ENCODE data around the gene MICU1. TPM values are rescaled to one million over a fixed set of nuclear protein-coding genes. Genes with fewer than 3 reads are reported as not detected.

The MICU1 gene
- total RNA-seq, 1 donor from 2014 or later: 29.2 TPM

GRCh38 chr10:72392571-72392970, 233.3 kb downstream of the MICU1 start:
- Histone ChIP-seq H3K27me3 (no peaks in the 10 kb centered on the region), H3K4me1 (no peaks in the 10 kb centered on the region), H3K36me3 (no peaks in the 10 kb centered on the region), H3K9me3 (no peaks in the 10 kb centered on the region), H3K4me3 (no peak overlapping the region), H3K27ac (no peak overlapping the region)
- DNase-seq (ENCODE audit: extremely low spot score in 2 of 2): no peak
- intact Hi-C loops (cut with DNase I): no loop called here
- TF ChIP-seq POLR2AphosphoS5 (IDR thresholded peaks at IDR 0.05; ENCODE audit: insufficient read depth in 1 of 2, low read depth in 1 of 2): no peak
- no peak for TF ChIP-seq POLR2A (IDR thresholded peaks at IDR 0.05)
- no peak for TF ChIP-seq CTCF (IDR thresholded peaks at IDR 0.05)

- DNase-seq (ENCODE audit: extremely low spot score in 2 of 2): no peak
- Histone ChIP-seq H3K9me3 (no peaks in the 10 kb centered on the region), H3K27ac (no peak overlapping the region), H3K4me3 (no peak overlapping the region), H3K4me1 (no peaks in the 10 kb centered on the region), H3K36me3 (no peaks in the 10 kb centered on the region), H3K27me3 (no peaks in the 10 kb centered on the region)
- intact Hi-C loops (cut with DNase I): no loop called here
- no peak for TF ChIP-seq POLR2A (IDR thresholded peaks at IDR 0.05)
- TF ChIP-seq POLR2AphosphoS5 (IDR thresholded peaks at IDR 0.05; ENCODE audit: insufficient read depth in 1 of 2, low read depth in 1 of 2): no peak
- TF ChIP-seq CTCF (IDR thresholded peaks at IDR 0.05): no peak
Measured at GRCh38 chr10:72390764-72391163, 235.1 kb downstream of the MICU1 start.

DNA sequence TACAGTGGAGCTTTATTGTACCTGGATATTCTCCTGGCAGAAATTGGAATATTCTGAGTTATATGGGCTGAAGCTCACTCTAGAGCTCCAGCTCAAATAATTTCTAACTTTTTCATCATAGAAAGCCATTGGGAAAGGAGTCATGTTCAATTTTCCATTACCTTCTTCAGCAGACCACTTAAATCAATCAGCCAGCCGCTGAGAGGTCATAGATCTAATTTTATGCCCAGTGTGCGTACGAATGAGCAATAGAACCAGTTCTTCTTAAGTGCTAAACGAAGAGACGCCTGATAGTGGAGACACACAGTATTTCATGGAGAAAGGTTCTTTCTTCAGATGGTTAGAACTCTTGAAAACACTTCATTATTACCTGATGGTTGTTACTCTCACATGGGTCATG, 236.2 kb downstream of the MICU1 start:
- no peaks in the 10 kb centered on the region for H3K36me3 ChIP-seq
- intact Hi-C loops (cut with DNase I): no loop called here
- no peaks in the 10 kb centered on the region for H3K9me3 ChIP-seq
- DNase-seq (ENCODE audit: extremely low spot score in 2 of 2): no peak
- no peaks in the 10 kb centered on the region for H3K4me1 ChIP-seq
- no peaks in the 10 kb centered on the region for H3K27me3 ChIP-seq
- no peak overlapping the region for H3K4me3 ChIP-seq
- H3K27ac ChIP-seq: no peak overlapping the region
- no peak for TF ChIP-seq CTCF (IDR thresholded peaks at IDR 0.05)
- no peak for TF ChIP-seq POLR2AphosphoS5 (IDR thresholded peaks at IDR 0.05; ENCODE audit: insufficient read depth in 1 of 2, low read depth in 1 of 2)
- no peak for TF ChIP-seq POLR2A (IDR thresholded peaks at IDR 0.05)

DNA sequence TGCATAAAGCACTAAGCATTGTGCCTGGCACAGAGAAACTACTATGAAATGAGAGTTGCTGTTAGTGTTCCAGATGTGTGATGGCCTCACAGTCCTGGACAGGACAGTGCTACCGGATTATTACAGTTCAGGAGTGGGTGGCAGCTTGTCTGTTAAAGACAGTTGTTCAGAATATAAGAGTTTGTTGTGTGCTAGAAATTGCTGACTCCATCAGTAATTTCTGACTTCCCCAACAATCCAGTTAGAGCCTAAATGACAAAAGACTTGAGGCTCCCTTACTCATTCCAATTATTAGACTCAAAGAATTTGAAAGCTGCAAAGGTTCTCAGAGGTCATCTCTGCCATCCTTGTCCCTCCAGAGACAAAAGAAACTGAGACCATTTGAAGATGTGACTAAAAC, 236.9 kb downstream of the MICU1 start:
- Histone ChIP-seq H3K9me3 (no peaks in the 10 kb centered on the region), H3K27me3 (no peaks in the 10 kb centered on the region), H3K36me3 (no peaks in the 10 kb centered on the region), H3K27ac (no peak overlapping the region), H3K4me3 (no peak overlapping the region), H3K4me1 (no peaks in the 10 kb centered on the region)
- no peak for DNase-seq (ENCODE audit: extremely low spot score in 2 of 2)
- intact Hi-C loops (cut with DNase I): no loop called here
- no peak for TF ChIP-seq POLR2AphosphoS5 (IDR thresholded peaks at IDR 0.05; ENCODE audit: insufficient read depth in 1 of 2, low read depth in 1 of 2)
- TF ChIP-seq POLR2A (IDR thresholded peaks at IDR 0.05): no peak
- no peak for TF ChIP-seq CTCF (IDR thresholded peaks at IDR 0.05)

GRCh38 chr10:72388062-72388461, 237.8 kb downstream of the MICU1 start:
- no peak overlapping the region for H3K4me3 ChIP-seq
- TF ChIP-seq POLR2AphosphoS5 (IDR thresholded peaks at IDR 0.05; ENCODE audit: insufficient read depth in 1 of 2, low read depth in 1 of 2): no peak
- TF ChIP-seq POLR2A (IDR thresholded peaks at IDR 0.05): no peak
- no peak for TF ChIP-seq CTCF (IDR thresholded peaks at IDR 0.05)
- no peaks in the 10 kb centered on the region for H3K27me3 ChIP-seq
- intact Hi-C loops (cut with DNase I): no loop called here
- H3K27ac ChIP-seq: no peak overlapping the region
- no peak for DNase-seq (ENCODE audit: extremely low spot score in 2 of 2)
- no peaks in the 10 kb centered on the region for H3K9me3 ChIP-seq
- no peaks in the 10 kb centered on the region for H3K4me1 ChIP-seq
- no peaks in the 10 kb centered on the region for H3K36me3 ChIP-seq
